Gastrocnemius medialis (tissue), 4 donors: ENCODE measurements around the gene ZNF605.

Experiments
- CTCF ChIP-seq, 5 experiments: fragments of 450-650 bp in 3 of 5; fragments of 200-600 bp in 2 of 5; sonication (generic) in 2 of 5; IDR thresholded peaks in 4 of 5; conservative IDR thresholded peaks in 1 of 5; 1 replicate in 4 of 5; 2 replicates in 1 of 5; pipeline ENCODE4 v1.5.1; 2016 to 2019; ENCODE audit warnings: antibody characterized with exemption in 5 of 5, mild to moderate bottlenecking in 3 of 5, moderate library complexity in 3 of 5
- POLR2A ChIP-seq, 2 donors: fragments of 450-650 bp; IDR thresholded peaks; one replicate each; pipeline ENCODE4 v1.6.1; 2017; ENCODE audit warnings: antibody characterized with exemption in 2 of 2, mild to moderate bottlenecking in 2 of 2, moderate library complexity in 2 of 2

- no peak for TF ChIP-seq CTCF (IDR thresholded peaks at IDR 0.05 in 4 of 5, conservative IDR thresholded peaks at IDR 0.05 in 1 of 5)
- TF ChIP-seq POLR2A (IDR thresholded peaks at IDR 0.05) = no peak
Measured at GRCh38 chr12:132873724-132874123, 82.4 kb downstream of the ZNF605 start.
